ENCODE measurements around the gene P3R3URF. TPM values are rescaled to one million over a fixed set of nuclear protein-coding genes. Genes with fewer than 3 reads are reported as not detected.

The P3R3URF gene
- total and polyA plus RNA-seq, 8 donors, result not detected

GRCh38 chr1:46210561-46210960 is 34.3 kb upstream of the P3R3URF start:
- TF ChIP-seq CTCF (IDR thresholded peaks at IDR 0.05), result no peak
- no peaks in the 10 kb centered on the region for H3K9me3 ChIP-seq
- H3K4me1 ChIP-seq, result no peaks in the 10 kb centered on the region
- no peaks in the 10 kb centered on the region for H3K27me3 ChIP-seq
- ATAC-seq (no peak), DNase-seq (no peak)
- H3K27ac ChIP-seq, result no peak overlapping the region
- no peak overlapping the region for H3K4me3 ChIP-seq
- no peaks in the 10 kb centered on the region for H3K36me3 ChIP-seq
- intact Hi-C loops (cut with DNase I), result no loop called here

- Histone ChIP-seq H3K27ac (no peak overlapping the region), H3K36me3 (no peaks in the 10 kb centered on the region), H3K4me1 (peaks cover 0 to 21% of the 10 kb centered on the region in 2 donors), H3K4me3 (no peak overlapping the region), H3K27me3 (peaks cover 0 to 7% of the 10 kb centered on the region in 2 donors), H3K9me3 (no peaks in the 10 kb centered on the region)
- intact Hi-C loops (cut with DNase I), result no loop called here
- DNase-seq (no peak), ATAC-seq (no peak)
- TF ChIP-seq CTCF (IDR thresholded peaks at IDR 0.05), result no peak
Observed at GRCh38 chr1:46206399-46206798, 30.1 kb upstream of the P3R3URF start.

DNA sequence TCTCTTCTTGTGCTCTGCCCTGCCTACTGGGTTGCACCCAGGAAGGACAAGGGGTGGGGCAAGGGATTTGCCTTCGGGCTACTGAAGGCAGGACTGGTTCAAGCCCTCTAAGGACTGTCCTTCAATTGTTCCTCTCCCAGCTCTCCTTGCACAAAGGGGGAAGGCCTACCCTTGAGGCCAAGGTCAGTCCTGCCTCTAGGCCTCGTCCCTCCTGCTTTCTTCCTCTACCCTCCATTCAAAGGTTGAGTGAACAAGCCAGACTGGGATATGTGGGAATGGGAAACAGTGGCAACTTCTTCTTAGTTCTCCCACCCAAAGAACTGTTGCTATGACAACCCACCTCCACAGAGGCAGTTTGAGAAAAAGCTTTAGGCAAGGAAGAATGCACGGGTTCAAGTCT is 29.5 kb upstream of the P3R3URF start:
- H3K9me3 ChIP-seq, result no peaks in the 10 kb centered on the region
- H3K27ac ChIP-seq, result no peak overlapping the region
- no peak for ATAC-seq
- H3K27me3 ChIP-seq, result peaks cover 0 to 7% of the 10 kb centered on the region in 2 donors
- no peak overlapping the region for H3K4me3 ChIP-seq
- H3K36me3 ChIP-seq, result no peaks in the 10 kb centered on the region
- intact Hi-C loops (cut with DNase I), result no loop called here
- no peak for TF ChIP-seq CTCF (IDR thresholded peaks at IDR 0.05)
- H3K4me1 ChIP-seq, result peaks cover 0 to 21% of the 10 kb centered on the region in 2 donors
- DNase-seq, result no peak

GRCh38 chr1:46205141-46205540 is 28.9 kb upstream of the P3R3URF start:
- H3K4me1 ChIP-seq, result peaks cover 0 to 21% of the 10 kb centered on the region in 2 donors
- H3K36me3 ChIP-seq, result no peaks in the 10 kb centered on the region
- intact Hi-C loops (cut with DNase I), result no loop called here
- DNase-seq (no peak), ATAC-seq (no peak)
- H3K4me3 ChIP-seq, result no peak overlapping the region
- H3K27me3 ChIP-seq, result peaks cover 0 to 7% of the 10 kb centered on the region in 2 donors
- no peak overlapping the region for H3K27ac ChIP-seq
- no peaks in the 10 kb centered on the region for H3K9me3 ChIP-seq
- no peak for TF ChIP-seq CTCF (IDR thresholded peaks at IDR 0.05)

- ATAC-seq (peak; percentile 18), DNase-seq (no peak)
- peaks cover 0 to 21% of the 10 kb centered on the region in 2 donors for H3K4me1 ChIP-seq
- intact Hi-C loops (cut with DNase I), result no loop called here
- H3K27ac ChIP-seq, result no peak overlapping the region
- no peak for TF ChIP-seq CTCF (IDR thresholded peaks at IDR 0.05)
- H3K4me3 ChIP-seq, result peak overlapping the region in 1 of 2 donors; percentile 54
- no peaks in the 10 kb centered on the region for H3K9me3 ChIP-seq
- H3K36me3 ChIP-seq, result no peaks in the 10 kb centered on the region
- H3K27me3 ChIP-seq, result peaks cover 0 to 7% of the 10 kb centered on the region in 2 donors
Observed at GRCh38 chr1:46204406-46204742, 28.1 kb upstream of the P3R3URF start.

Data from left lung (tissue), 10 donors.